ENCODE data around the gene CD164. TPM values are rescaled to one million over a fixed set of nuclear protein-coding genes. Genes with fewer than 3 reads are reported as not detected.

CD164 gene
- total and polyA plus RNA-seq, 7 donors, result 142 to 192 (median 177) TPM

DNA sequence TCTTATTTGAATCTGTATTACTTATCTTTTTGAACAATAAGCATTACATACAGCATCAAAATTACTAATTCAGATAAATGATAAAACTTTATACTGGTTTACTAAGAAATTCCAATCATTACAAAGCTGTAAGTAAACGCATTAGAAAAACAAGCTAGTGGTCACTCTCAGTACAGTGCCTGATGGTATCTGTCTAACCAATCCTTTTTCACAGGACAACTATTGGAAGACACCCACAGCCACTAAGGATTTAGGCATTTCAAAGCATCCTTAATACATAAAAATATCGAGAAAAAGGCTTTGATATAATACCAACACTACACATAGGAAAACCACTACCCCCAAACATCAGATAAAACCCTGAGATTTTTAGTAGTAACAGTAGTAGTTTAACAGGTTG lies 2.6 kb downstream of the CD164 start:
- DNase-seq, result no peak
- Histone ChIP-seq H3K27me3 (no peaks in the 10 kb centered on the region), H3K9me3 (no peaks in the 10 kb centered on the region), H3K27ac (peak overlapping the region in 3 of 4 donors; percentile 93 to 100 (median 99)), H3K4me1 (peaks cover 0 to 42% (median 30%) of the 10 kb centered on the region in 4 donors), H3K36me3 (peaks cover 5 to 35% (median 22%) of the 10 kb centered on the region in 4 donors), H3K4me3 (peak overlapping the region in 3 of 4 donors; percentile 70 to 99 (median 91))
- intact Hi-C loops (cut with DNase I), result loop anchor here (5.0 to 10.0 kb wide), 4 partner anchors 127 to 1885 kb away; partner anchors contain the start of genes SESN1 and SOBP
- 7 to 11% methylated on average over 2 of the region's 2 CpGs for WGBS, 2 donors
- TF ChIP-seq CTCF (IDR thresholded peaks at IDR 0.05) (no peak), POLR2AphosphoS5 (IDR thresholded peaks at IDR 0.05) (no peak), POLR2A (IDR thresholded peaks at IDR 0.05) (no peak), EP300 (IDR thresholded peaks at IDR 0.05) (no peak)

- Histone ChIP-seq H3K27me3 (no peaks in the 10 kb centered on the region), H3K36me3 (peaks cover 15 to 55% (median 39%) of the 10 kb centered on the region in 4 donors), H3K4me1 (peaks cover 0 to 37% (median 22%) of the 10 kb centered on the region in 4 donors), H3K27ac (no peak overlapping the region), H3K4me3 (no peak overlapping the region), H3K9me3 (no peaks in the 10 kb centered on the region)
- intact Hi-C loops (cut with DNase I), result no loop called here
- 81 to 87% methylated on average over 3 of the region's 3 CpGs for WGBS, 2 donors
- DNase-seq, result no peak
- no peak for TF ChIP-seq CTCF (IDR thresholded peaks at IDR 0.05)
- no peak for TF ChIP-seq POLR2AphosphoS5 (IDR thresholded peaks at IDR 0.05)
- no peak for TF ChIP-seq EP300 (IDR thresholded peaks at IDR 0.05)
- no peak for TF ChIP-seq POLR2A (IDR thresholded peaks at IDR 0.05)
Measured at GRCh38 chr6:109377717-109378116, 4.5 kb downstream of the CD164 start.

DNA sequence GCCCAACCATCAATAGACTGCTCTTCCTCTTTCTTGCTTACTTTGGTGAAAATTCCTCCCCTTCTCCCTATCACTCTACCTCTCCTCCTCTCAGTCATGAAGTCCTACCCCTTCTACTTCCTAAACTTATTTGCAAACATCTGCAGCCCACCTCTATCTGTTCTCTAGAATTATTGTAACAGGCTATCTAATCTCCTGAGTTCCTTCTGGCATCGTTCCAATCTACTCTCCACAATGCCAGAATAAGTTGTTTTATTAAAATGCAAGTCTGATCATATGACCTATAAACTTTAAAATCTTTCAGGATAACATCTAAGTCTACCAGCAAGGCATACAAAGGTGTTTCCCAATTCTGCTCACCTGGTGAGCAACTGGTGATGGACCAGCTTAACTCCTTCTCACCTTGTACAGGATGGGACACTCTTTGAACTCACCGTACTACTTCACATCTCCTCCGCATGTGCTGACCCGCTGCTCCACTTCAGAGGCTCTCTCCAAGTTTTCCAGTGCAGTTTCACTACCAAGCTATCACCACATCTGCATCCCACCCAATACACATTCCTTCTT lies 7.9 kb downstream of the CD164 start:
- WGBS, 2 donors, result 74 to 91% methylated on average over 4 of the region's 4 CpGs
- Histone ChIP-seq H3K4me1 (peaks cover 0 to 25% (median 14%) of the 10 kb centered on the region in 4 donors), H3K9me3 (no peaks in the 10 kb centered on the region), H3K4me3 (no peak overlapping the region), H3K36me3 (peaks cover 15 to 75% (median 39%) of the 10 kb centered on the region in 4 donors), H3K27ac (no peak overlapping the region), H3K27me3 (no peaks in the 10 kb centered on the region)
- intact Hi-C loops (cut with DNase I), result no loop called here
- TF ChIP-seq EP300 (IDR thresholded peaks at IDR 0.05), result no peak
- TF ChIP-seq POLR2A (IDR thresholded peaks at IDR 0.05), result no peak
- TF ChIP-seq CTCF (IDR thresholded peaks at IDR 0.05), result no peak
- TF ChIP-seq POLR2AphosphoS5 (IDR thresholded peaks at IDR 0.05), result no peak
- DNase-seq, result no peak

DNA sequence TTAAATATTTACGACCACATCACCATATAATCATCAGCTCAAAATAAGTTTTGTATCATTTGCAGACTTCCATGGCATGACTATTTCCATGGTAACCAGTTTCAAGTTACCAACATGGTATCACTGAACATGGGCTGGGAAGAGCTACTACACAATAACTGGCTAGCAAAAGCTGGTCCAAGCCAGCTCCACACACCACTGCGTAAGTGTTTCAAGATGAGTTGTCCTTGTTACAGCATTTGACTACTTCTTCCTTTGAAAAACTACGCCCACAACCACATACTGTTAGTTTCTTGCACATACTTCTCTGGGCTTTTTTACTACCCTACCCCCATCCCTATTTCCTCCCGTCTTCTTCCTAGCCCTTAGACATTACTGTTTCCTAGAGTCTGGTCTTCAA lies 8.5 kb downstream of the CD164 start:
- Histone ChIP-seq H3K4me3 (no peak overlapping the region), H3K9me3 (no peaks in the 10 kb centered on the region), H3K27ac (no peak overlapping the region), H3K27me3 (no peaks in the 10 kb centered on the region), H3K36me3 (peaks cover 15 to 79% (median 40%) of the 10 kb centered on the region in 4 donors), H3K4me1 (peaks cover 0 to 18% (median 8%) of the 10 kb centered on the region in 4 donors)
- intact Hi-C loops (cut with DNase I), result no loop called here
- no peak for TF ChIP-seq POLR2A (IDR thresholded peaks at IDR 0.05)
- no peak for TF ChIP-seq CTCF (IDR thresholded peaks at IDR 0.05)
- no peak for TF ChIP-seq POLR2AphosphoS5 (IDR thresholded peaks at IDR 0.05)
- TF ChIP-seq EP300 (IDR thresholded peaks at IDR 0.05), result no peak
- 81 to 90% methylated on average over 4 of the region's 4 CpGs for WGBS, 2 donors
- no peak for DNase-seq

All from sigmoid colon (tissue), 7 donors.